ENCODE data around the gene TYK2.
"Not testable (repeated sequence)": the region's sequence is repeated elsewhere in the genome, so short reads cannot be mapped to it uniquely, and the experiment has no call there.

The TYK2 gene

GRCh38 chr19:10408511-10409283 lies 28.3 kb upstream of the TYK2 start:
- DNase-seq, result peak in 28 of 56 donors; percentile 11 to 56 (median 30)

GRCh38 chr19:10407096-10407495 lies 26.7 kb upstream of the TYK2 start:
- DNase-seq, result no peak

GRCh38 chr19:10406191-10406590 lies 25.8 kb upstream of the TYK2 start:
- DNase-seq, result no peak

GRCh38 chr19:10404888-10405820 lies 24.8 kb upstream of the TYK2 start:
- peak in 2 of 56 donors; percentile 15 to 30 for DNase-seq

GRCh38 chr19:10403137-10404021 lies 23.0 kb upstream of the TYK2 start, which contains the start of gene CDC37:
Gene CDC37 (minus strand): TSS chr19:10403542. CDS start chr19:10403479, 63 bp downstream.
- peak; percentile 53 to 98 (median 90) for DNase-seq

GRCh38 chr19:10402441-10403038 lies 22.2 kb upstream of the TYK2 start:
- peak in 1 of 56 donors; percentile 12 for DNase-seq

GRCh38 chr19:10399878-10400277 lies 19.5 kb upstream of the TYK2 start:
- DNase-seq, result peak in 4 of 56 donors; percentile 11 to 26 (median 16)

GRCh38 chr19:10399340-10399739 lies 19.0 kb upstream of the TYK2 start:
- not testable (repeated sequence) for DNase-seq

- no peak for DNase-seq
These were observed 18.4 kb upstream of the TYK2 start for GRCh38 chr19:10398819-10399218.

- DNase-seq, result no peak
These were observed 15.5 kb upstream of the TYK2 start for GRCh38 chr19:10395917-10396316.

GRCh38 chr19:10395436-10395835 lies 15.1 kb upstream of the TYK2 start:
- no peak for DNase-seq

- no peak for DNase-seq
These were observed 14.6 kb upstream of the TYK2 start for GRCh38 chr19:10395003-10395402.

- no peak for DNase-seq
These were observed 12.8 kb upstream of the TYK2 start for GRCh38 chr19:10393137-10393536.

GRCh38 chr19:10392120-10392519 lies 11.7 kb upstream of the TYK2 start:
- no peak for DNase-seq

GRCh38 chr19:10390652-10391286 lies 10.4 kb upstream of the TYK2 start:
- peak in 33 of 56 donors; percentile 3 to 76 (median 31) for DNase-seq

GRCh38 chr19:10389863-10390262 lies 9.5 kb upstream of the TYK2 start:
- DNase-seq, result peak in 1 of 56 donors; percentile 2

GRCh38 chr19:10388957-10389356 lies 8.6 kb upstream of the TYK2 start:
- DNase-seq, result peak in 54 of 56 donors; percentile 8 to 96 (median 64)

- no peak for DNase-seq
These were observed 4.2 kb upstream of the TYK2 start for GRCh38 chr19:10384580-10384979.

GRCh38 chr19:10383223-10383499 lies 2.8 kb upstream of the TYK2 start:
- DNase-seq, result not testable (repeated sequence)

- no peak for DNase-seq
These were observed 476 bp downstream of the TYK2 start for GRCh38 chr19:10379880-10380312.

Data from amygdala (tissue), 56 donors.